ENCODE results near the gene PTPN12.

PTPN12 gene

GRCh38 chr7:77667459-77668086 is 130.5 kb downstream of the PTPN12 start:
- DNase-seq, result no peak

GRCh38 chr7:77674878-77675277 is 137.8 kb downstream of the PTPN12 start:
- no peak for DNase-seq

GRCh38 chr7:77679608-77680007 is 142.5 kb downstream of the PTPN12 start:
- DNase-seq, result no peak

GRCh38 chr7:77680266-77680665 is 143.2 kb downstream of the PTPN12 start:
- DNase-seq, result no peak

GRCh38 chr7:77684030-77684429 is 146.9 kb downstream of the PTPN12 start:
- no peak for DNase-seq

- no peak for DNase-seq
Observed at GRCh38 chr7:77685233-77685632, 148.1 kb downstream of the PTPN12 start.

GRCh38 chr7:77687100-77687746 is 150.1 kb downstream of the PTPN12 start:
- no peak for DNase-seq

GRCh38 chr7:77687747-77688144 is 150.7 kb downstream of the PTPN12 start:
- no peak for DNase-seq
